Endothelial cell of umbilical vein (primary cell): Measurements from ENCODE around the gene NDUFAB1. TPM values are rescaled to one million over a fixed set of nuclear protein-coding genes. Genes with fewer than 3 reads are reported as not detected.

ENCODE experiments used
- BruUV-seq: library from RNA; stranded (reverse); fragments of 400-500 nt; replicated peaks from 2 replicates; lab custom pipeline; 2021; lab: Mats Ljungman, UMichigan
- CTCF ChIA-PET: fragments of 300-600, 350-600 bp; sonication (Branson Sonifier 250); formaldehyde crosslinking; loops from one replicate; lab custom pipeline; 2021; ENCODE audit warnings: antibody characterized with exemption, inconsistent platforms; lab: Charles Lee
- POLR2A ChIA-PET: fragments of 300-600, 350-600 bp; sonication (Branson Sonifier 250); formaldehyde crosslinking; loops from one replicate; lab custom pipeline; 2021; ENCODE audit warnings: antibody characterized with exemption, inconsistent platforms; lab: Charles Lee
- DNase-seq: peaks from one replicate; pipeline ENCODE4 v3.0.0-alpha.2; 2011; ENCODE audit warnings: low read depth, low spot score
- FAIRE-seq: peaks from 2 replicates; lab custom pipeline; 2011; peaks lifted over from hg19 to GRCh38; lab: Jason Lieb, UNC
- H2AFZ ChIP-seq: 2 replicates; pipeline ENCODE4 v1.6.0; 2012; ENCODE audit warnings: low read depth, low read length, control low read depth, inconsistent platforms
- H3K27ac ChIP-seq: 2 replicates; pipeline ENCODE4 v1.5.1; 2011; ENCODE audit warnings: low read depth, mild to moderate bottlenecking, control low read depth, low read length, moderate library complexity; ENCODE audit not compliant: insufficient read depth
- H3K27me3 ChIP-seq, 2 experiments: 2 replicates each; pipeline versions ENCODE4 v1.6.0 to v1.6.1; 2011; ENCODE audit warnings: low read length in 2 of 2, mixed read lengths in 1 of 2; ENCODE audit not compliant: control insufficient read depth in 2 of 2, insufficient read depth in 2 of 2
- H3K36me3 ChIP-seq, 2 experiments: 2 replicates in 1 of 2; 3 replicates in 1 of 2; pipeline ENCODE4 v1.5.1; 2011; ENCODE audit warnings: low read length in 2 of 2, mild to moderate bottlenecking in 1 of 2, moderate library complexity in 1 of 2; ENCODE audit not compliant: control insufficient read depth in 2 of 2, insufficient read depth in 2 of 2; ENCODE audit errors: extremely low read depth in 1 of 2
- H3K4me1 ChIP-seq: 3 replicates; pipeline ENCODE4 v1.5.1; 2011; ENCODE audit warnings: mild to moderate bottlenecking, low read length; ENCODE audit not compliant: control insufficient read depth, insufficient read depth; ENCODE audit errors: extremely low read depth
- H3K4me2 ChIP-seq: 2 replicates; pipeline ENCODE4 v1.6.1; 2011; ENCODE audit warnings: low read length, control low read depth, mixed read lengths; ENCODE audit not compliant: insufficient read depth
- H3K4me3 ChIP-seq, 3 experiments: fragments of 200-600 bp in 1 of 3; sonication (generic), shearing (Covaris generic) in 1 of 3; replicated peaks in 1 of 3; 2 replicates each; pipeline ENCODE4 v1.5.1; 2011 to 2016; ENCODE audit warnings: control low read depth in 3 of 3, low read length in 3 of 3, mild to moderate bottlenecking in 2 of 3, inconsistent platforms in 1 of 3, low read depth in 1 of 3, moderate library complexity in 1 of 3; ENCODE audit not compliant: insufficient read depth in 1 of 3
- H3K79me2 ChIP-seq: 2 replicates; pipeline ENCODE4 v1.6.0; 2012; ENCODE audit warnings: low read length, inconsistent platforms; ENCODE audit not compliant: control insufficient read depth, insufficient read depth
- H3K9ac ChIP-seq: replicated peaks from 2 replicates; pipeline ENCODE3; 2011; ENCODE audit warnings: low read length, control low read depth; ENCODE audit not compliant: insufficient read depth; ENCODE audit errors: extremely low read depth
- H3K9me1 ChIP-seq: replicated peaks from 3 replicates; pipeline ENCODE4 v1.6.0; 2011; ENCODE audit warnings: mild to moderate bottlenecking, low read length; ENCODE audit not compliant: control insufficient read depth, insufficient read depth; ENCODE audit errors: extremely low read depth
- H3K9me3 ChIP-seq: replicated peaks from 2 replicates; pipeline ENCODE4 v1.5.1; 2012; ENCODE audit warnings: low read length, inconsistent platforms; ENCODE audit not compliant: control insufficient read depth, insufficient read depth
- H4K20me1 ChIP-seq: replicated peaks from 2 replicates; pipeline ENCODE3; 2011; ENCODE audit warnings: mild to moderate bottlenecking, low read length; ENCODE audit not compliant: control insufficient read depth, insufficient read depth; ENCODE audit errors: extremely low read depth
- EZH2 ChIP-seq: IDR thresholded peaks from 2 replicates; pipeline ENCODE4 v1.6.1; 2012; ENCODE audit warnings: borderline replicate concordance, low read depth, mild to moderate bottlenecking, moderate library complexity, low read length, inconsistent platforms; ENCODE audit not compliant: severe bottlenecking
- FOS ChIP-seq: IDR thresholded peaks from 2 replicates; pipeline ENCODE4 v1.6.1; 2011; ENCODE audit warnings: mild to moderate bottlenecking, low read length, moderate library complexity, borderline replicate concordance; ENCODE audit not compliant: insufficient read depth
- GATA2 ChIP-seq: IDR thresholded peaks from 2 replicates; pipeline ENCODE4 v1.7.0; 2011; ENCODE audit warnings: low read depth, mild to moderate bottlenecking, moderate library complexity, mixed read lengths, low read length; ENCODE audit not compliant: insufficient read length, insufficient read depth
- JUN ChIP-seq: IDR thresholded peaks from 2 replicates; pipeline ENCODE4 v1.6.1; 2011; ENCODE audit warnings: borderline replicate concordance, low read depth; ENCODE audit not compliant: insufficient read length, insufficient read depth
- MYC ChIP-seq: IDR thresholded peaks from one replicate; pipeline ENCODE4 v1.6.1; 2011; ENCODE audit warnings: mild to moderate bottlenecking, low read depth, low read length
- POLR2A ChIP-seq: IDR thresholded peaks from 2 replicates; pipeline ENCODE4 v1.6.1; 2012; ENCODE audit warnings: low read depth, mild to moderate bottlenecking, control low read depth, low read length
- POLR2AphosphoS5 ChIP-seq: IDR thresholded peaks from 2 replicates; pipeline ENCODE4 v1.6.1; 2012; ENCODE audit warnings: low read depth, mild to moderate bottlenecking, control low read depth, low read length, moderate library complexity; ENCODE audit not compliant: insufficient read depth
- dilution Hi-C: fragments of 300-500 bp; cut with MboI; formaldehyde crosslinking; loops from one replicate; pipeline ENCODE4 v1.15.0; 2019; ENCODE audit warnings: low sequenced_read_pairs; ENCODE audit not compliant: extremely low pct_ligation_motif_present
- intact Hi-C: fragments of 100-400 bp; cut with micrococcal nuclease; formaldehyde crosslinking; loops from one replicate; pipeline ENCODE4 v1.10.0; 2022
- polyA plus RNA-seq, 4 experiments: library from polyadenylated mRNA; depleted of rRNA in 3 of 4; stranded (reverse) in 3 of 4; unstranded in 1 of 4; fragments of >200 nt; gene quantifications; 2 replicates each; pipeline versions ENCODE4 v1.2.1 to v1.2.3, GENCODE V29; 2011 to 2012; ENCODE audit warnings: missing spikeins in 1 of 4
- total RNA-seq: library from RNA; stranded (reverse); gene quantifications from 2 replicates; pipeline ENCODE4 v1.2.3, GENCODE V29; 2021
- TF ChIP-seq, protein P1 (sequence below), 2 donors: IDR thresholded peaks; 1 replicate in 1 of 2; 2 replicates in 1 of 2; pipeline ENCODE4 v1.5.1; 2011; ENCODE audit warnings: low read length in 2 of 2, mild to moderate bottlenecking in 2 of 2, moderate library complexity in 2 of 2, control low read depth in 1 of 2, inconsistent platforms in 1 of 2, low read depth in 1 of 2; ENCODE audit not compliant: insufficient read depth in 1 of 2; ENCODE audit errors: extremely low read depth in 1 of 2
- TF ChIP-seq, protein P2 (sequence below): IDR thresholded peaks from 2 replicates; pipeline ENCODE4 v1.6.1; 2011; ENCODE audit not compliant: insufficient read depth, insufficient read length

Gene NDUFAB1
- total and polyA plus RNA-seq, 2 donors (not counting 3 experiments of a cell fraction or from before 2014, with no cell fraction given): 112 to 228 TPM

DNA sequence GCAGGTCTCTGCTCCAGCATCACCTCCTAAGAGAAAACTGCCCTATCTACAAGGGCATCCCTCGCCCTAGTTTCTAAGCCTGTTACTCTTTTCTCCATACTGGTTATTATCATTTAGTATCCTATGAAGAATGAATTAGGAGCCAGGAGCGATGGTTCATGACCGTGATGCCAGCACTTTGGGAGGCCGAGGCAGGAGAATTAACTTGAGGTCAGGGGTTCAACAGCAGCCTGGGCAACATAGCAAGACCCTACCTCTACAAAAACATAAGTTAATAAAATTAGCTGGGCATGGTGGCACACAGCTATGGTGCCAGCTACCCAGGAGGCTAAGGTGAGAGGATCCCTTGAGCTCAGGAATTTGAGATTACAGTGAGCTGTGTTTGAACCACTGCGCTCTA lies 46.2 kb downstream of the NDUFAB1 start:
- H3K4me1 ChIP-seq: no peaks in the 10 kb centered on the region
- no peak for DNase-seq
- H4K20me1 ChIP-seq: no peaks in the 10 kb centered on the region
- TF ChIP-seq FOS (no peak), POLR2AphosphoS5 (no peak), GATA2 (no peak), JUN (no peak), EZH2 (no peak), POLR2A (no peak), MYC (no peak)
- TF ChIP-seq, protein P1, sequence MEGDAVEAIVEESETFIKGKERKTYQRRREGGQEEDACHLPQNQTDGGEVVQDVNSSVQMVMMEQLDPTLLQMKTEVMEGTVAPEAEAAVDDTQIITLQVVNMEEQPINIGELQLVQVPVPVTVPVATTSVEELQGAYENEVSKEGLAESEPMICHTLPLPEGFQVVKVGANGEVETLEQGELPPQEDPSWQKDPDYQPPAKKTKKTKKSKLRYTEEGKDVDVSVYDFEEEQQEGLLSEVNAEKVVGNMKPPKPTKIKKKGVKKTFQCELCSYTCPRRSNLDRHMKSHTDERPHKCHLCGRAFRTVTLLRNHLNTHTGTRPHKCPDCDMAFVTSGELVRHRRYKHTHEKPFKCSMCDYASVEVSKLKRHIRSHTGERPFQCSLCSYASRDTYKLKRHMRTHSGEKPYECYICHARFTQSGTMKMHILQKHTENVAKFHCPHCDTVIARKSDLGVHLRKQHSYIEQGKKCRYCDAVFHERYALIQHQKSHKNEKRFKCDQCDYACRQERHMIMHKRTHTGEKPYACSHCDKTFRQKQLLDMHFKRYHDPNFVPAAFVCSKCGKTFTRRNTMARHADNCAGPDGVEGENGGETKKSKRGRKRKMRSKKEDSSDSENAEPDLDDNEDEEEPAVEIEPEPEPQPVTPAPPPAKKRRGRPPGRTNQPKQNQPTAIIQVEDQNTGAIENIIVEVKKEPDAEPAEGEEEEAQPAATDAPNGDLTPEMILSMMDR (IDR thresholded peaks at IDR 0.05; ENCODE audit: extremely low read depth in 1 of 2, insufficient read depth in 1 of 2, low read depth in 1 of 2, low read length in 2 of 2): no peak
- TF ChIP-seq, protein P2, sequence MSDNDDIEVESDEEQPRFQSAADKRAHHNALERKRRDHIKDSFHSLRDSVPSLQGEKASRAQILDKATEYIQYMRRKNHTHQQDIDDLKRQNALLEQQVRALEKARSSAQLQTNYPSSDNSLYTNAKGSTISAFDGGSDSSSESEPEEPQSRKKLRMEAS: no peak
- FAIRE-seq: no peak
- H2AFZ ChIP-seq: no peak overlapping the region
- H3K9ac ChIP-seq: no peak overlapping the region
- ChIA-PET CTCF (no interaction called here), POLR2A (no interaction called here)
- no peaks in the 10 kb centered on the region for H3K79me2 ChIP-seq
- H3K27me3 ChIP-seq: no peaks in the 10 kb centered on the region
- H3K9me3 ChIP-seq: no peaks in the 10 kb centered on the region
- H3K4me3 ChIP-seq: no peak overlapping the region
- BruUV-seq: no TSS peak
- H3K4me2 ChIP-seq: no peak overlapping the region
- H3K36me3 ChIP-seq: peaks cover 3 to 18% of the 10 kb centered on the region in 2 experiments
- intact Hi-C loops (no loop called here), dilution Hi-C loops (no loop called here)
- no peak overlapping the region for H3K27ac ChIP-seq
- no peaks in the 10 kb centered on the region for H3K9me1 ChIP-seq
